RWPE2 (cell line): ENCODE results near the gene ARID3C.

Source experiments
- ATAC-seq: fragments of 200-7000 bp; cut with Tn5 transposase; 3 replicates; pipeline ENCODE4 v1.9.1; 2021; ENCODE audit warnings: low read depth
- DNase-seq: peaks from one replicate; pipeline ENCODE4 v3.0.0-alpha.2; 2020; ENCODE audit warnings: low spot score
- H3K27ac ChIP-seq: fragments of 450-650 bp; 2 replicates; pipeline ENCODE4 v1.5.1; 2017; ENCODE audit warnings: mild to moderate bottlenecking; ENCODE audit not compliant: poor library complexity, severe bottlenecking
- H3K27me3 ChIP-seq: fragments of 250-450 bp; sonication (Bioruptor Pico); 2 replicates; pipeline ENCODE4 v1.5.1; 2021; ENCODE audit warnings: mild to moderate bottlenecking, moderate library complexity; ENCODE audit not compliant: insufficient read depth, poor library complexity, severe bottlenecking
- H3K36me3 ChIP-seq: fragments of 250-450 bp; sonication (Bioruptor Pico); 2 replicates; pipeline ENCODE4 v1.5.1; 2020; ENCODE audit warnings: low read depth, mild to moderate bottlenecking, moderate library complexity
- H3K4me1 ChIP-seq: fragments of 250-450 bp; sonication (Bioruptor Pico); 2 replicates; pipeline ENCODE4 v1.5.1; 2021; ENCODE audit warnings: mild to moderate bottlenecking, moderate library complexity; ENCODE audit not compliant: insufficient read depth, poor library complexity, severe bottlenecking
- H3K4me3 ChIP-seq: fragments of 250-450 bp; sonication (Bioruptor Pico); 2 replicates; pipeline ENCODE4 v1.5.1; 2021; ENCODE audit warnings: mild to moderate bottlenecking, moderate library complexity; ENCODE audit not compliant: severe bottlenecking
- H3K9me3 ChIP-seq: fragments of 250-450 bp; sonication (Bioruptor Pico); 2 replicates; pipeline ENCODE4 v1.5.1; 2021; ENCODE audit warnings: mild to moderate bottlenecking, moderate library complexity; ENCODE audit not compliant: severe bottlenecking
- CTCF ChIP-seq: fragments of 450-650 bp; IDR thresholded peaks from one replicate; pipeline ENCODE4 v1.5.1; 2017; ENCODE audit warnings: mild to moderate bottlenecking, moderate library complexity; ENCODE audit not compliant: poor library complexity, severe bottlenecking

The ARID3C gene

DNA sequence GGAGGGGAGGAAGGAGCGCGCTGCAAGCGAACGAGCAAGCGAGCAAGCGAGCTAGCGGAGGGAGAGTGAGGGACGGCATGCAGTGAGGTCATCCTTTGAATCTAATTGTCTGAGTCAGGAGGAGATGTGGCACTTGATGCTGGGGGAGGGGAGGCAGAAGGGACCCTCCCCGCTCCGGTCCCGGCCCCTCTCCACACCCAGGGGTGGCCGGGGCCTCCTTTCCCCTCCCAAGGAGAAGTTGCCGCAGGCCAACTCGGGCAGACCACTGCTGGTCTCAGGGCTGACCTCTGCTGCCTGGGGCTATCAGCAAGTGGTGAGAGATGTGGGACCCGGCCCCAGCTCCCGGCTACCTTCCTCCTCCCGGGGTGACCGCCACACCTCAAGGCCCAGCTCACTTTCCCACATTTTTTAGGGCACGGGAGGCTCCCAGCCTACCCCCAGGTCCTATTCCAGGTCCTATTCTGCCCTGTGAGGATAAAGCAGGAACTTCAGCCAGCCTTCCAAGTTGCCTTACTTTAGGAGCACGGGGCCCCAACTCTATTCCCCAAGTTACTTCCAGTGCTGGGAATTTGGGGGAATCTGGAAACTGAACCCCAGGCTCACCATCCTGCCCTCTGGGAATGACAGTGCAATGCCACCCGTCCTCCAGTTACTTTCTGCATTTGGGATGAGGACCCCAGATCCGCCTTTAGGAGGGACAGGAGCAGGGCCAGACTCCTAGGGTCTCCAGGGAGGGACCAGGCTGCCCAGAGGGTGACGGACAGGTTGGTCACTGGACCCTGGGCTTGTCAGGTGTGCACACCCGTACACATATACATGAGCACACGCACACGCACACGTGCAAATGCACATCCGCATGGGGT is 50.4 kb downstream of the ARID3C start:
- TF ChIP-seq CTCF = no peak
- DNase-seq = no peak
- Histone ChIP-seq H3K4me3 (no peak overlapping the region), H3K27me3 (peaks cover 44% of the 10 kb centered on the region), H3K9me3 (no peaks in the 10 kb centered on the region), H3K36me3 (no peaks in the 10 kb centered on the region), H3K27ac (no peak overlapping the region), H3K4me1 (no peaks in the 10 kb centered on the region)
- peak; percentile 47; the same call in 1 of the 3 replicates for ATAC-seq

GRCh38 chr9:34577400-34578240 is 51.2 kb downstream of the ARID3C start:
- no peaks in the 10 kb centered on the region for H3K36me3 ChIP-seq
- H3K9me3 ChIP-seq = no peaks in the 10 kb centered on the region
- H3K4me3 ChIP-seq = no peak overlapping the region
- H3K27me3 ChIP-seq = peaks cover 44% of the 10 kb centered on the region
- no peak overlapping the region for H3K27ac ChIP-seq
- H3K4me1 ChIP-seq = no peaks in the 10 kb centered on the region
- ATAC-seq = no peak
- no peak for TF ChIP-seq CTCF
- no peak for DNase-seq

DNA sequence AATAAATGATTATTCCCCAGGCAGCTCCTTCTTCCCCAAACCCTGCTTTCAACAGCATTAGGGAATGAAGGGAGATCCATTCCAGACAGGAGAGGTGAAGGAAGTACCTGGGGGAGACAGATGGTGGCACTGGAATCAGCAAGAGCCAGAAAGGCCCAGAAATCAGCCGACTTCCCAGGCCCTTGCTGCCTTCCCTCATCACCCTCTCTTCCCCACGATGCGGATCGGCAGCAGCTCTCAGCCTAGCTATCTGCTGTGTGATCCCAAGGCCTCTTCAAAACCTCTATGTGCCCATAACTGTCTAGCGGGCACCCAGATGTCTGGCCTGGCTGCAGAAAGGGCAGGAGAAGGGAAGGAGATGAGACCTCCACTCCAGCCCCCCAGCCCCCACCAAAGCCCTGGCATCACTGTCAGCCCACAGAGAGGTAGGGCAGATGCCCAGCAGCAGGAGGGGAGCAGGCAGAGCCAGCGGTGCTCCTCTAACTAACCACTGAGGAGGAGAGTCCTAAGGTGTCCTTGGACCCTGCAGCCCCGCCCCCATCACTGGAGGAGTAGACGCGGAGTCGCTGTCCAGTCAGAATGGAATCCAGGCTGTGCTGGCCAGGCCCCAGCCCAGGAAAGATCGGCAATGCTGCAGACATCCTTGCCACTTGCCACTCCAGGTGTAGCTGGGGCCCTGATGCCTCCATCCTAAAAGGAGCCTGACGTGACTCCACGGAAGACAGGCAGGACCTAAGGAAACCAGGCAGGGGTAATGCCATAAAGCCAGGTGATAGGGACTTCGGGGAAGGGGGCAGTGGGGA is 52.1 kb downstream of the ARID3C start:
- Histone ChIP-seq H3K27me3 (peaks cover 41% of the 10 kb centered on the region), H3K4me3 (no peak overlapping the region), H3K27ac (no peak overlapping the region), H3K9me3 (no peaks in the 10 kb centered on the region), H3K36me3 (no peaks in the 10 kb centered on the region), H3K4me1 (no peaks in the 10 kb centered on the region)
- DNase-seq = no peak
- ATAC-seq = no peak
- TF ChIP-seq CTCF = no peak

GRCh38 chr9:34575862-34576596 is 52.8 kb downstream of the ARID3C start:
- H3K4me1 ChIP-seq = no peaks in the 10 kb centered on the region
- no peak for ATAC-seq

More at GRCh38 chr9:34575862-34576596, 52.8 kb downstream of the ARID3C start:
- Histone ChIP-seq H3K36me3 (no peaks in the 10 kb centered on the region), H3K27ac (no peak overlapping the region), H3K27me3 (peaks cover 41% of the 10 kb centered on the region), H3K4me3 (no peak overlapping the region), H3K9me3 (no peaks in the 10 kb centered on the region)
- no peak for DNase-seq
- no peak for TF ChIP-seq CTCF
